Fibroblast of lung (primary cell): ENCODE data around the gene BHMT2. TPM values are rescaled to one million over a fixed set of nuclear protein-coding genes. Genes with fewer than 3 reads are reported as not detected.
A peak's percentile ranks its signal among the peaks of the same experiment; 100 is the strongest.

Source experiments
- DNase-seq, 2 donors: peaks; one replicate each; pipeline versions ENCODE4 v3.0.0 to v3.0.0-alpha.2; 2010; ENCODE audit warnings: low read depth in 2 of 2
- H2AFZ ChIP-seq: 2 replicates; pipeline ENCODE4 v1.5.1; 2012; ENCODE audit warnings: low read length, control low read depth, inconsistent platforms
- H3K27ac ChIP-seq: 2 replicates; pipeline ENCODE4 v1.5.1; 2011; ENCODE audit warnings: low read length, control low read depth; ENCODE audit not compliant: insufficient read depth
- H3K27me3 ChIP-seq: 2 replicates; pipeline ENCODE4 v1.5.1; 2011; ENCODE audit warnings: mild to moderate bottlenecking, low read length; ENCODE audit not compliant: control insufficient read depth, insufficient read depth
- H3K36me3 ChIP-seq: 2 replicates; pipeline ENCODE4 v1.5.1; 2011; ENCODE audit warnings: low read length; ENCODE audit not compliant: control insufficient read depth, insufficient read depth
- H3K4me1 ChIP-seq: 2 replicates; pipeline ENCODE4 v1.5.1; 2011; ENCODE audit warnings: low read length; ENCODE audit not compliant: control insufficient read depth, insufficient read depth; ENCODE audit errors: extremely low read depth
- H3K4me2 ChIP-seq: 2 replicates; pipeline ENCODE4 v1.5.1; 2011; ENCODE audit warnings: low read length, control low read depth; ENCODE audit not compliant: insufficient read depth; ENCODE audit errors: extremely low read depth
- H3K4me3 ChIP-seq, 4 experiments: fragments of 200-600 bp in 1 of 4; sonication (generic) in 1 of 4; replicated peaks in 1 of 4; 2 replicates each; pipeline ENCODE4 v1.5.1; 2011 to 2016; ENCODE audit warnings: low read length in 4 of 4, low read depth in 3 of 4, mild to moderate bottlenecking in 3 of 4, control low read depth in 2 of 4, inconsistent platforms in 1 of 4, mixed read lengths in 1 of 4; ENCODE audit not compliant: insufficient read depth in 1 of 4; ENCODE audit errors: control extremely low read depth in 1 of 4
- H3K79me2 ChIP-seq: 2 replicates; pipeline ENCODE4 v1.5.1; 2012; ENCODE audit warnings: mild to moderate bottlenecking, low read length, inconsistent platforms; ENCODE audit not compliant: control insufficient read depth, insufficient read depth
- H3K9ac ChIP-seq: 2 replicates; pipeline ENCODE4 v1.5.1; 2011; ENCODE audit warnings: mild to moderate bottlenecking, low read length, control low read depth; ENCODE audit not compliant: insufficient read depth
- H3K9me3 ChIP-seq: 2 replicates; pipeline ENCODE4 v1.5.1; 2012; ENCODE audit warnings: low read depth, low read length; ENCODE audit not compliant: control insufficient read depth, insufficient read depth
- H4K20me1 ChIP-seq: 2 replicates; pipeline ENCODE4 v1.5.1; 2011; ENCODE audit warnings: low read length; ENCODE audit not compliant: control insufficient read depth, insufficient read depth; ENCODE audit errors: extremely low read depth
- EZH2 ChIP-seq: IDR thresholded peaks from 2 replicates; pipeline ENCODE4 v1.5.1; 2012; ENCODE audit warnings: low read length, control low read depth, mild to moderate bottlenecking; ENCODE audit errors: missing control alignments
- polyA plus RNA-seq, 2 donors: library from polyadenylated mRNA; depleted of rRNA in 1 of 2; stranded (reverse) in 1 of 2; unstranded in 1 of 2; fragments of >200 nt; gene quantifications; 2 replicates each; pipeline ENCODE4 v1.2.1, GENCODE V29; 2011 to 2012; ENCODE audit warnings: missing spikeins in 1 of 2
- total RNA-seq: library from RNA; depleted of rRNA; stranded (reverse); fragments of >200 nt; gene quantifications from 2 replicates; pipeline ENCODE4 v1.2.1, GENCODE V29; 2014
- TF ChIP-seq, protein P1 (sequence below), 2 donors: IDR thresholded peaks in 1 of 2; conservative IDR thresholded peaks in 1 of 2; 1 replicate in 1 of 2; 2 replicates in 1 of 2; pipeline ENCODE4 v1.5.1; 2011 to 2012; ENCODE audit warnings: low read length in 2 of 2, control low read depth in 1 of 2, inconsistent platforms in 1 of 2, low read depth in 1 of 2, mild to moderate bottlenecking in 1 of 2

Gene BHMT2
- total and polyA plus RNA-seq, 2 donors (not counting 1 experiment from before 2014, with no cell fraction given) = 6.5 to 20.3 TPM

DNA sequence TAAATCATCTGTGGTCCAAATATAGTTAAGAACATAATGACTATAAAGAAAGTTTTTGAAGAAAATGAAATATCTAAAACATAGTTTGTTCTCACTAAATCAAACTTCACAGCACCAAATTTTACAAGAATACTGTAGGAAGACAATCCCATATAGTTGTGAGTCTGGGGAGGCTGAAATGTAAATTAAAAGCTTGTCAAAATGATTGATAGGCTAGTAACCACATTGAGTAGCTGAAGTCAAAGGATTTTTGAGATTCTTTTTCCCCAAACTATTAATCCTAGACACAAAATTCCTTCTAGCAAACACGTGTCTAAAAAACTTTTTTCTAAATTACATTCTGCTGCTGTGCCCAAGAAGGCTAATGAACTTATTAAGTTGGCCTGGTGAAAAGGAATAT lies 55.0 kb downstream of the BHMT2 start:
- Histone ChIP-seq H3K4me3 (no peak overlapping the region), H3K27ac (no peak overlapping the region)
- TF ChIP-seq EZH2 = no peak
- TF ChIP-seq, protein P1, sequence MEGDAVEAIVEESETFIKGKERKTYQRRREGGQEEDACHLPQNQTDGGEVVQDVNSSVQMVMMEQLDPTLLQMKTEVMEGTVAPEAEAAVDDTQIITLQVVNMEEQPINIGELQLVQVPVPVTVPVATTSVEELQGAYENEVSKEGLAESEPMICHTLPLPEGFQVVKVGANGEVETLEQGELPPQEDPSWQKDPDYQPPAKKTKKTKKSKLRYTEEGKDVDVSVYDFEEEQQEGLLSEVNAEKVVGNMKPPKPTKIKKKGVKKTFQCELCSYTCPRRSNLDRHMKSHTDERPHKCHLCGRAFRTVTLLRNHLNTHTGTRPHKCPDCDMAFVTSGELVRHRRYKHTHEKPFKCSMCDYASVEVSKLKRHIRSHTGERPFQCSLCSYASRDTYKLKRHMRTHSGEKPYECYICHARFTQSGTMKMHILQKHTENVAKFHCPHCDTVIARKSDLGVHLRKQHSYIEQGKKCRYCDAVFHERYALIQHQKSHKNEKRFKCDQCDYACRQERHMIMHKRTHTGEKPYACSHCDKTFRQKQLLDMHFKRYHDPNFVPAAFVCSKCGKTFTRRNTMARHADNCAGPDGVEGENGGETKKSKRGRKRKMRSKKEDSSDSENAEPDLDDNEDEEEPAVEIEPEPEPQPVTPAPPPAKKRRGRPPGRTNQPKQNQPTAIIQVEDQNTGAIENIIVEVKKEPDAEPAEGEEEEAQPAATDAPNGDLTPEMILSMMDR (conservative IDR thresholded peaks at IDR 0.05 in 1 of 2, IDR thresholded peaks at IDR 0.05 in 1 of 2; ENCODE audit: low read depth in 1 of 2, low read length in 2 of 2) = no peak

DNA sequence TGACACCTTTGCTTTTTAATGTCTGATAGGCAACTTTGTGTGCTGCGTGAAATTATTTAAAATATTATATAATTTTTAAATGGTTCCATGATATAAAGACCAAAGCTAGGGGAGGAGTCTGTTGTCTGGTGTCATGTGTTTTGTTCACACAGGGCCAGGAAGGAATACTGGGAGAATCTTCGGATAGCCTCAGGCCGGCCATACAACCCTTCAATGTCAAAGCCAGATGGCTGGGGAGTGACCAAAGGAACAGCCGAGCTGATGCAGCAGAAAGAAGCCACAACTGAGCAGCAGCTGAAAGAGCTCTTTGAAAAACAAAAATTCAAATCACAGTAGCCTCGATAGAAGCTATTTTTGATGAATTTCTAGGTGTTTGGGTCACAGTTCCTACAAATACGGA lies 61.2 kb downstream of the BHMT2 start:
- Histone ChIP-seq H3K4me1 (peaks cover 6% of the 10 kb centered on the region), H3K4me2 (no peak overlapping the region), H4K20me1 (no peaks in the 10 kb centered on the region), H3K27me3 (no peaks in the 10 kb centered on the region), H3K9me3 (no peaks in the 10 kb centered on the region), H3K4me3 (no peak overlapping the region), H3K79me2 (no peaks in the 10 kb centered on the region), H3K36me3 (no peaks in the 10 kb centered on the region), H3K9ac (no peak overlapping the region), H3K27ac (no peak overlapping the region), H2AFZ (no peak overlapping the region)
- no peak for DNase-seq
- TF ChIP-seq EZH2 = no peak
- TF ChIP-seq, protein P1 (conservative IDR thresholded peaks at IDR 0.05 in 1 of 2, IDR thresholded peaks at IDR 0.05 in 1 of 2; ENCODE audit: low read depth in 1 of 2, low read length in 2 of 2) = no peak

More for the DNA sequence above, 55.0 kb downstream of the BHMT2 start:
- Histone ChIP-seq H3K9ac (no peak overlapping the region), H3K79me2 (no peaks in the 10 kb centered on the region), H3K9me3 (no peaks in the 10 kb centered on the region), H4K20me1 (no peaks in the 10 kb centered on the region), H3K27me3 (no peaks in the 10 kb centered on the region), H3K4me2 (no peak overlapping the region), H2AFZ (no peak overlapping the region), H3K36me3 (no peaks in the 10 kb centered on the region), H3K4me1 (no peaks in the 10 kb centered on the region)
- DNase-seq = peak in 1 of 2 donors; percentile 40

DNA sequence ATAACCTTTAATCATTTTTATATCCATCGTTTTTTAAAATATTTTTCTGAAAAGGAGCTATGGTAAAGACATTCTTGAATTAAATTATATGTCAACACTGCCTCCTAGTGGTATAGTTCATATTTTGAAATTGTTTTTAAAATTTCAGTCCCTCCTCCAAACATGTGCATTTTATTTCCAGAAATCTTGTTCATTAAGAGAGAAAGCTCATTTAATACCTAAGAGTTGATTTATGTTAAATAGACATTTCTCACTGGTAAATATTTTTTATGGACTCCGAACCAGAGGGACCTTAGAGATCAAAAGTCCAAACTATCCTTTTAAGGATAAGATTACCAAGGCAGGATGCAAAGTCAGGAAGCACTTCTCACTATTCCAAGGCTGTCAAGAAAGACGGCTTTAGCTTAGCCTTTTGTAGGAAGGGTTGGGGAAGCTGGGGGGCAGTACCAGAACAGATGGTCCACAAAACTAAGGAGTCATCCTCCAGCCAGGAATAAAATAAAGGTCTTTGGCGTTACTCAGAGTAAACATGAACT lies 63.6 kb downstream of the BHMT2 start:
- Histone ChIP-seq H3K9ac (no peak overlapping the region), H2AFZ (peak overlapping the region; percentile 87), H3K4me2 (peak overlapping the region; percentile 95), H3K79me2 (no peaks in the 10 kb centered on the region), H3K36me3 (no peaks in the 10 kb centered on the region), H3K4me1 (peaks cover 6% of the 10 kb centered on the region), H4K20me1 (no peaks in the 10 kb centered on the region), H3K27ac (peak overlapping the region; percentile 46), H3K9me3 (no peaks in the 10 kb centered on the region), H3K27me3 (no peaks in the 10 kb centered on the region), H3K4me3 (peak overlapping the region; percentile 5 to 55 (median 40))
- peak; percentile 33 to 78 for DNase-seq
- TF ChIP-seq, protein P1 (conservative IDR thresholded peaks at IDR 0.05 in 1 of 2, IDR thresholded peaks at IDR 0.05 in 1 of 2; ENCODE audit: low read depth in 1 of 2, low read length in 2 of 2) = no peak
